HG02852 (cell line): Measurements from ENCODE around the gene FRYL.
A peak's percentile ranks its signal among the peaks of the same experiment; 100 is the strongest.

Source experiments
- ATAC-seq: cut with Tn5 transposase; IDR thresholded peaks from one replicate; pipeline ENCODE4 v1.9.1; 2021; ENCODE audit warnings: mild to moderate bottlenecking, moderate library complexity; ENCODE audit not compliant: unreplicated experiment

The FRYL gene

GRCh38 chr4:48499551-48500066 is 280.5 kb downstream of the FRYL start:
- peak; percentile 73 for ATAC-seq

DNA sequence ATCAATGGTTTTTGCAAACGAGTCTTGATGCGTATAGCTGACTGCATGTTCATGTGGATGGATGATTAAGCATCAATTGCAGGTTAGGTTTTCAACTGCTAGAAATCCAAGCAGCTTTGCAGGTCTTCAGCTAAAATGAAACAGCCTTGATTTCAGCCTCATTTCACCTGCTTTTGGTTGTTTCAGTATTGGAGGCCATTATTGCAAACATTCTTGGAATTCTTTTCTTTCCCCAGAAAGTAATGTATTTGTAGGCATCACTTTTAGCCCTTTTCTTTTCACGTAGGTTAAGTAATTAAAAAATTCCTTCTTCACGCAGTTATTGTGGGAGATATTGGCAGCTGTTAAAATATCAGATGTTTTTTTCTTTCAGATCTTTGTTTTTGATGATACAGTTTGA is 281.2 kb downstream of the FRYL start:
- no peak for ATAC-seq

- ATAC-seq = no peak
Observed at GRCh38 chr4:48495941-48496340, 284.1 kb downstream of the FRYL start.

- ATAC-seq = no peak
Observed at GRCh38 chr4:48493452-48494100, 286.5 kb downstream of the FRYL start.

- no peak for ATAC-seq
Observed at GRCh38 chr4:48491514-48492176, 288.4 kb downstream of the FRYL start.

- no peak for ATAC-seq
Observed at GRCh38 chr4:48490680-48491513, 289.2 kb downstream of the FRYL start.

DNA sequence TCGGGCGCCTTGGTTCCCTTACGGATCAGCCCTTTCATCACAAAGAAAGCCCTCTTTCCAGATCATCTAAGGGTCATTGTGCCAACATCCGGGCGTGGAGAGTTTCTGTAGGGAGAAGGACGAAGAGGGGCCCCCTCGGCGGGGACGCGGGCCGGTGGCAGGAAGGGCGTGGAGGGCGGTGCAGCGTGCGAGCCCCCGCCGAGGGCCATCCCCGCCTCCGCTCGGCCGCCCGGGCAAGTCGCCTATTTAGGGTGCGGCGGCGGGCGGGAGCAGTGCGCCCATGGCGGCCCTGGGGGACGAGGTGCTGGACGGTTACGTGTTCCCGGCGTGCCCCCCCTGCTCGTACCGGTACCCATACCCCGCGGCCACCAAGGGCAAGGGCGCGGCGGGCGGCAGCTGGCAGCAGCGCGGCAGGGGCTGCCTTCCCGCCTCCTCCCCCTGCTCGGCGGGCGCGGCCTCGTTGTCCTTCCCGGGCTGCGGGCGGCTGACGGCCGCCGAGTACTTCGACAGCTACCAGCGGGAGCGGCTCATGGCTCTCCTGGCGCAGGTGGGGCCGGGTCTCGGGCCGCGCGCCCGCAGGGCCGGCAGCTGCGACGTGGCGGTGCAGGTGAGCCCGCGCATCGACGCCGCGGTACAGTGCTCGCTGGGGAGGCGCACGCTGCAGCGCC is 289.9 kb downstream of the FRYL start, which contains the start of gene ZAR1:
TSS of gene ZAR1 (plus strand) at position 241 of the 668 bp plus-strand sequence. CDS start at position 281, 40 bp downstream.
- no peak for ATAC-seq

- ATAC-seq = no peak
Observed at GRCh38 chr4:48489683-48490011, 290.4 kb downstream of the FRYL start.

- ATAC-seq = no peak
Observed at GRCh38 chr4:48484494-48485168, 295.4 kb downstream of the FRYL start.

- no peak for ATAC-seq
Observed at GRCh38 chr4:48483777-48484493, 296.1 kb downstream of the FRYL start.

GRCh38 chr4:48483006-48483776 is 296.9 kb downstream of the FRYL start, which contains the start of gene SLC10A4:
TSS of gene SLC10A4 (plus strand) at chr4:48483343. CDS start at chr4:48483562, 219 bp downstream.
- no peak for ATAC-seq

- ATAC-seq = no peak
Observed at GRCh38 chr4:48481581-48481980, 298.5 kb downstream of the FRYL start.

DNA sequence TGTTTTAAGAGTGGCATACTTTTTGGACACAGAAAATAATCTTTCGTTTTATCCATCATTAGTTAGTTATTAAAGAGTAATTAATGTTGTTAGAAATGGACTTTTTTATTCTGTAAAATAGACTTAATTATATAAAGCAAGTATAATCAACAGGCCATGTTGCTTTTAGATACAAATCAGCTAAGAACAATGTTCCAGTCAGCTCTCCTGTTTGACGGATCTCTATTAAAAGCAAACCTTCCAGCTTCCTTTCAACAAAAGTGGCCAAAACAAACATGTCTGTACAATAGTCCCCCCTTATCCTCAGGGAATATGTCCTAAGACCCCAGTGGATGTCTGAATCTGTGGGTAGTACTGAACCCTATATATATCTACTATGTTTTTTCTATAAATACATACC is 301.8 kb downstream of the FRYL start:
- no peak for ATAC-seq

- ATAC-seq = no peak
Observed at GRCh38 chr4:48475770-48476169, 304.3 kb downstream of the FRYL start.

GRCh38 chr4:48472794-48473193 is 307.3 kb downstream of the FRYL start:
- ATAC-seq = no peak

GRCh38 chr4:48470570-48470969 is 309.5 kb downstream of the FRYL start:
- ATAC-seq = no peak

DNA sequence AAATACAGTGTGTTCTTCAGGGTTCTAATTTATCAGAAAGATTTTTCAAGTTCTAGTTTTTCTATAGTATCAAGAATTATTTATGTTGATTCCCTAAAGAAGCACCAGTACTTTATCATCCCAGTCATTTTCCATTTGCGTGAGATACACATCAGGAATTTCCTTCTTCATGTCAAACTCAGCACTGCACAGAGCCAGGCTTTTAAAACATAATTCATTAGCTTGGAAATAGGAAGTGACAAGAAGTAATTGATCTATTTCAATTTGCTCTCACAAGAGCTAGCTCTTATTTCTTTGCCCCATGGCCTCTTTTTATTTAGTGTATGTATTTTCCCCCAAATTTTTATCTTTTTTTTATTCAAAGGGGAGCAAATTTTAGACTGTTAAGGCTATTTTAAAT is 309.9 kb downstream of the FRYL start:
- no peak for ATAC-seq

GRCh38 chr4:48467891-48468290 is 312.2 kb downstream of the FRYL start:
- no peak for ATAC-seq

GRCh38 chr4:48467442-48467841 is 312.6 kb downstream of the FRYL start:
- no peak for ATAC-seq
